Fibroblast of the aortic adventitia (primary cell): ENCODE measurements around the gene LINGO4. TPM values are rescaled to one million over a fixed set of nuclear protein-coding genes. Genes with fewer than 3 reads are reported as not detected.

ENCODE experiments used
- DNase-seq: peaks from one replicate; pipeline ENCODE4 v3.0.0-alpha.2; 2010; ENCODE audit warnings: low read depth
- H3K4me3 ChIP-seq: 2 replicates; pipeline ENCODE4 v1.5.1; 2011; ENCODE audit warnings: low read depth, mild to moderate bottlenecking, control low read depth, low read length, moderate library complexity
- CTCF ChIP-seq: IDR thresholded peaks from 2 replicates; pipeline ENCODE4 v1.5.1; 2011; ENCODE audit warnings: mild to moderate bottlenecking, low read length, control low read depth, inconsistent platforms; ENCODE audit not compliant: insufficient read depth
- total RNA-seq: library from RNA; depleted of rRNA; stranded (reverse); fragments of >200 nt; gene quantifications from 2 replicates; pipeline ENCODE4 v1.2.3, GENCODE V29; 2012; ENCODE audit warnings: low replicate concordance

Gene LINGO4
- total RNA-seq, 1 donor: not detected

- H3K4me3 ChIP-seq: no peak overlapping the region
- no peak for DNase-seq
- no peak for TF ChIP-seq CTCF
Observed at GRCh38 chr1:151835596-151835995, 30.4 kb upstream of the LINGO4 start.

GRCh38 chr1:151834239-151834638 is 29.0 kb upstream of the LINGO4 start:
- TF ChIP-seq CTCF: no peak
- no peak for DNase-seq
- no peak overlapping the region for H3K4me3 ChIP-seq

- no peak overlapping the region for H3K4me3 ChIP-seq
- DNase-seq: no peak
- TF ChIP-seq CTCF: no peak
Observed at GRCh38 chr1:151833172-151833900, 28.1 kb upstream of the LINGO4 start.

- no peak for TF ChIP-seq CTCF
- peak; percentile 47 for DNase-seq
- no peak overlapping the region for H3K4me3 ChIP-seq
Observed at GRCh38 chr1:151832318-151832980, 27.2 kb upstream of the LINGO4 start.

- H3K4me3 ChIP-seq: no peak within 1 kb of the TSS
- DNase-seq: no peak
- no peak for TF ChIP-seq CTCF
Observed at GRCh38 chr1:151831605-151832004, 26.4 kb upstream of the LINGO4 start, which contains the start of gene RORC. Gene RORC (minus strand): TSS chr1:151831802. CDS start chr1:151831764, 38 bp downstream.

GRCh38 chr1:151831256-151831591 is 26.0 kb upstream of the LINGO4 start:
- DNase-seq: no peak
- no peak overlapping the region for H3K4me3 ChIP-seq
- TF ChIP-seq CTCF: no peak
